CD4-positive, alpha-beta T cell treated with Interleukin-6 for 4 hours (primary cell): ENCODE measurements around the gene CYTH1.

ENCODE experiments used
- DNase-seq: peaks from one replicate; pipeline ENCODE4 v3.0.0-alpha.2; 2020; ENCODE audit warnings: mixed read lengths

Gene CYTH1

DNA sequence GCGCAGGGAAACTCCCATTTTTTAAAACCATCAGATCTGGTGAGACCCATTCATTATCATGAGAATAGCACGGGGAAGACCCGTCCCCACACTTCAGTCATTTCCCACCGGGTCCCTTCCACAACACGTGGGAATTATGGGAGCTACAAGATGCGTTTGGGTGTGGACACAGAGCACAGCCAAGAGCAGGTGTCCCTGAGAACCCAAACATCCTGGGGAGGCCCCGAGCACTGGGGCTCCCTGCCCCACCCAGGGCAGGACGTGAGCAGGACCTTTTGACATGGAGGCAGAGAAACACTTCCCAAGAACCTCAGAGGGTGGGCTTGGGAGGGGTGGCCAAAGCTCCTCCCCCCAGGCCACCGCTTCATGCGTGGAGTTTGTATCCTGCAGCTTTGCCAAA, 115.0 kb downstream of the CYTH1 start:
- DNase-seq, result no peak

DNA sequence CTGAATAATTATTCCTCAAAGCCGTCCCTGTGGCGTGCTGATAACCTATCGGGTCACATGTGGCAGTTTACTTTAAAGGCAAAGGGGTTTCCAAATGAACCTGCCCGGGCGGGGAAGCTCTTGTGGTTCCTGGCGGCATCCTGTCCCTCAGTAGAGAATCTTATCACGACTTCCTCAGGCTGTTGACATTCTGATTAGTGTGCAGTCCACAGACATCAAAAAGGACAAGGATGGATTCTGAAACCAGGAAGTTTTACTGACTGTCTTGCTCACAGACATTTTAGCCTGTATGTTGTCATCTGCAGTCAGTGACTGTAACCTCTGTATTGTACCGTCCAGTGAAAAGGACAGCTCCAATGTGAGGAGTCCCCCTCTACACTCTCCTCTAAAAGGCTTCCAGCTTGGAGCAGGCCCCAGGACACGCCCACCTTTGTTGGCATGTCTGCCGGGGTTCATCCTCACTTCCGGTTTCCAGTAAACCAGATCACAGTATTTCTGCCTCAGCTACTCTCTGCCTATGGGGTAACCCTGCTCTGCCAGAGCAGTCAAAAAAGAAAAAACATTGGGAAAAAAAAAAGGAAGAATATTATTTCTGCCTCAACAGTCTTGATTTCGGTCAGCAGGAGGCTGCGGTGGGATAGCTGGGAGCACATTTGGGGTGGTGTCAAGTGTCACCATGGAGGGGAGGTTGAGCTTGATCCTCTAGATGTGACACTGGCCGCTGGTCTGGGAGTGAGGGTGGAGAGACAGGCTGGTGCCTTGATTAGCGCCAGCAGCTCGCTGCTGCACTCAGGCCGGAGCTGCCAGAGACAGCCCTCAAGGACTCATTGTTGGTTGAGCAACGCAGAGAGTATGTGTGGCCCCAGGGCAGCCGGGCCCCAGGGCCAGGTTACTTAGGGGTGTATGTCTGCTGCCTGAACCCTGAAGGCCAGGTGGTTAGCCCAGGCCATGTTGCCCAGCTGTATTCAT, 115.8 kb downstream of the CYTH1 start:
- DNase-seq, result peak; percentile 69

DNA sequence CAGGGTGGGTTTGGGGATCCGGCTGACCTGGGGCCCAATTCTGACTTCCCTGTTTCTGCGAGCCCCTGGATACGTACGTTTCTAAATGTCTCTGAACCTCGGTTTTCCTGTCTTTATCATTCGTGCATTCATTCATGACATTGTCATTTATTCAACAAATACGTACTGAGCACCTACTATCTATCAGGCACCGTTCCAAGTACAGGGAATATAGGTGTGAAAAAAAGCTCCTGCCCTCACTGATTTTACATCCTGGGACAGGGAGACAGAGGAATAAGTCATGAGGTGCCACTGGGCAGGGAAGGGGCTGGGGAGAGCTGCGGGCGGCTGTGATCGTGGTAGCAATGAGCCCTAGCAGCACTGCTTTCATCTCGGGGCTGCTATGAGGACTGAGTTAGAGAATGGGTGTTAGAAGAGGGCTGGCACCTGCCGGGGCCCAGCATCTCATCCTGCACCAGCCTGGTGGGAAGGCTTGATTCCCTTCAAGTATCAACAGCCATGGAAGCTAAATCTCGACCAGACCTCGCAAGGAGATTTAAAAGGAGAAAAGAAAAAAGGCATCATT, 116.6 kb downstream of the CYTH1 start:
- DNase-seq, result peak; percentile 17

DNA sequence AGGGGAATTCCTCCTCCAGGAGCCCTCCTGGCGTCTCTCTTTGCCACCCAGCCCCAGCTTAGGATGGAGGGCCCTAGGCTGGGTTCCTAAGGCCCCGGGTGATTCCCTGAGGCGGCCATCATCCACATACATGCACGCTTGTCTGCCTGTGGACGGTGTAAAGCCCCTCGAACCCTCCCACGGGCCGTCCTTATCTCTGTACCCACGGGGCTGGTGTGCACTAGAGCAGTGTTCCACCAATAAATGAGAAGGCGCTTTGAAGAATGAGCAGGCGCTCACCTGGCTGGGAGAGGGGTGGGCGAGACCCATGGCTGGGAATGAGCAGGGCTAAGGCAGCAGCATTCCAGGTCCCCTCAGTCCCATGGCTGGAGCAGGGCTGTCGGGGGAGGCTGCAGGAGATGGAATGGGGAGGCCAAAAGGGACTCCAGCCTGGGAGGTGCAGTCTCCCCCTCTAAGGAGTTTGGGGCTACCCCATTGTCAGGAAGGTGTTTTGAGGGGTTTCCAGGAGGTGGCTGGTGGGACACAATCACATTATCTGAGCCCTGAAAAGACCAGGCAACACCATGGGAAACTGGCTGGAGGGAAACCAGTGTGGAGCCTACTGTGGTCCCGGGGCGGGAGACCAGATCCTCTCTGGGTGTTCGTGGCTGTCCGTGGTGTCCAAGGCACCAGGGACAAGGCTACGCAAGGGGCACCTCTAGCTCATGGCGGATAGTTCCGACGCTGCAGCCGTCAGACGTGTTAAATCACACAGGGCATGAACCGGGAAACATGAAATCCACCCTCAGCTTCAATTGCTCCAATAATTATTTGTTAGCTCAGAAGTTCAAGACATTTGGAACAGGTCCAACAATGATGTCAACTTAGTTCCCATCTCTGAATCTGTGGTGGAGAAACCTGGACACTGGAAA, 117.3 kb downstream of the CYTH1 start:
- DNase-seq, result no peak

DNA sequence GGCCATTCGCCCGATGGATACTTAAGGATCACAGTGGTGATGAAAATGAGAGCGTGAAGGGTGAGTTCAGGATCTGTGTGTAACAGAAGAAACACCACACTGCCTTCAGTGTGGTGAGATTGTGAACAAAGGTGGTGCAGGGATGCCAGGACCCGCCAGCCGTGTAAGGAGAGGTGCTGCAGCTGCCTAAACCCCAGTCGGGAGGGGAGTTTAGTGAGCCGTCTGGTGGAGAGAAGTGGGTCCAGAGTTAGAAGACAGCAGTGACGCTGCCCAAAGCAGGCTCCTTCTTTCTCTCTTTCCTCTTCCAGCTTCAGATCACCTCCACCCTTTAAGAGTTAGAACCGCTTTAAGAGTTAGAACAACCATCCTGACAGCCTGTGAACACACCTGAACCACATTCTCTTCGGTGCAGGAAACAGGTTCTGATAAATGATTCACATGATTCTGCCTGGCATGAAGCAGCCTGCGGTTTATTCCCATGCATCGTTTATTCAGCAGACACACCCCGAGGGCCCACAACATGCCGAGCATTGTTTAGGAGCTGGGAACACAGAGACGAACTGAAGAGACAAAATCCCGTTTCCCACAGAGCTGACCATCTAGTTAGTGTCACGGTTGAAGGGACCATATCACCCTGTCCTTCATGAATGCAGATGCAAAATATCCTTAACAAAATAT, 120.8 kb downstream of the CYTH1 start:
- DNase-seq, result no peak

DNA sequence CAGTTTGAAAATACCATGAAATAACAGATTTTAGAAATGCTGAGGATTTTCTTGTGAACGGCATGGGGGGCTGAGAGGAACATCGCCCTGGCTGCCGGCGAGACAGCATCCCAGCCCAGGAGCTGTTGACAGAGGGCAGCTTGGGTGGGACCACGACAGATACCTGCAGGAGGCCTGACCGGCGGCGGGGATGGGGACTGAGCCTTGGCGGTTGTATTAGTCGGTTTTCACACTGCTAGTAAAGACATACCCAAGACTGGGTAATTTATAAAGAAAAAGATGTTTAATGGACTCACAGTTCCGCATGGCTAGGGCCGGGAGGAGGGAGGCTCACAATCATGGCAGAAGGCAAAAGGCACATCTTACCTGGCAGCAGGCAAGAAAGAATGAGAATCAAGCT, 122.5 kb downstream of the CYTH1 start:
- DNase-seq, result no peak

DNA sequence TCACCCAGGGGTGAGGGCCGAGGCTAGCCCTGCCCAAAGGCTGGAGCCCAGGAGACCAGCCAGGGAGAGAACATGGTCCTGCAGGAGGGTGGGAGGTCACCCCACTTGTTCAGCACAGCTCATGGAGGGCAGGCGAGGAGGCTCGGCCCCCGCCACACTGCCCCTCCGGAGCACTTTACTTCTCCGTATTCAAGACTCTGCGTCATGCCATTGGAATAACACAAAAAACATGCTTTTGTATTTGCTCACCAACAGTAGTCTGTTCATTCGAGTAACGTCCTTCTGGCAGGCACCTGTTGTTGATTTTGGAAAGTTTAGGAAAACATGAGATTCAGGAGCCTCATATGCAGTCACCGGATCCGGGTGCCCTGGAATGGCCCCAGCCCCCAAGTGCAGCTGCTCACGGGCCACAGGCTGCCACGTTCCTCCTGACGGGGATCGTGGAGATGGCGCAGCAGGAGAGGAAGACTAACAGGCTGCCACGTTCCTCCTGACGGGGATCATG, 123.7 kb downstream of the CYTH1 start:
- no peak for DNase-seq

DNA sequence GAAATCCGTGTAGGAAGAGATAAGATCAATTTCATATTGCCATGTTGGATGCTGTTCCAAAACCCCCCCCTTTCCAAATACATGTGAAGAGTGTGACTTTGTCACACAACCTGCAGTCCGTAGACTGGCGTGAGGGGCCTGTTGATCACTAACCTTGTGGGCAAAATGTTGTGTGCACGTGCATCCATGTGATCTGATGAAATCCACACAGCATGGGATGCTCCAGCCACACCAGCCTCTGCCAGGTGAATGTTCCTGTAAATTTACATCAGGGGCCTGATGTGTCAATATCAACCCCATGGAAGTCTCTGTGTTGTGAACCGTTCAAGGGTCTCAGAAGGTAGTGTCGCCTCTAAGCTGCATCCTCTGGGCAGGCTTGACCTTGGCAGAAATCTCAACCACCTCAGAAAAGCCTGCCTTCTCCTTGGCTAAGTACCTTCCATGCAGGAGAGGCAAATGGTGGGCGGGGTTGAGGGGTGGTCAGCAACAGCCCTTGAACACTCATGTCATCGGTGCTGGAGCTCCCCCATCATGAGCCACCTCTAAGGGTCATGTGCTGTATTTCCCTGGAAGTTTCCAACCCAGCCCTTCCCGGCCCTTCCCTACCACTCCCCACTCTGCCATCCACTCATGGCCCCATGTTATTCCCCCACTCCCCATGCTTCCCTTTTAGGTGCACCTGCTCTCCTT, 126.7 kb downstream of the CYTH1 start:
- no peak for DNase-seq

DNA sequence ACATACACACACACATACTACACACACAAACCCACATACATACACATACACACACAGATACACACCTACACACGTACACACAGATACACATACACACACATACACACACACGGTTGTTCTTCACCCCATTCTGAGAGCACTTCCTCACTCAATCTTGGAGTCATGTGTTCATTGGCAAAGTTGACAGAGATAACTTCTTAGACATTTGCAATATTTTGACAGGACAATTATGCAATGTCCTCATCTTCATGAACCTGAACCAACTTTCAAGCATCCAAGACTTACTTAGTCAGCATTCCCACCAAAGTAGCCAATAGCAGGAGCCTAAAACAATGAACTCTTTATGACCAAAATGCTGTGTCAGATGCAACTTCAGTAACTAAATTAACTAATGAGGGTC, 127.7 kb downstream of the CYTH1 start:
- no peak for DNase-seq

DNA sequence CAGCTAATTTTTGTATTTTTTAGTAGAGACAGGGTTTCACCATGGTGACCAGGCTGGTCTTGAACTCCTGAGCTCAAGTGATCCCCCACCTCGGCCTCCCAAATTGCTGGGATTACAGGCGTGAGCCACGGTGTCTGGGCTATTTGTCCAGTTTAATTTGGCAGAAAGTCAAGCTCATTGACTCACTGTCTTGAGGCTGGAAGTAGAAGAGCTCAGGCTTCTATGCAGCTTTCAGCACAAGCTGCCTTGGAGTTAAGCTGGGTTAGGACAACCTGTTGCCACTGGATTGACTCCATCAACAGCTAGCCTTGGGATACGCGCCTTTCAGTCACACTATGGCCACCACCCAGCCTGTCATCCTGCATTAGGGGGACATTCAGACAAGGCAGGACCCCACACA, 128.7 kb downstream of the CYTH1 start:
- DNase-seq, result no peak

DNA sequence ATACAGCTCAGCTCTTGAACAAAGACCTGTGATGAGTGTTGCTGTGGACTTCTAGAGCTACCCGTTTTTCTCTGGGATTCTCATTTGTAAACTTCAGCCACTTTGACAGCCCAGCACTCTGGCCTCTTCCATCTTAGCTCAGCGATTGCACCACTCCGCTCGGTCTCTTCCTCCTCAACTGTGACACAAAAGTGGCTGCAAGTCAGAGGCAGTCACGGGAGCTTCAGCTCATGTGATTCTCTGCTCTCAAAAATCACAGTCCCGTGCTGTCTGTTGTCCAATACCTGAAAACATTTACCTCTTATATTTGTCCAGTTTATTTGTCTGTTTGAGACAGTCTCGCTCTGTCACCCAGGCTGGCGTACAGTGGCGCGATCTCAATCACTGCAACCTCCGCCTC, 129.2 kb downstream of the CYTH1 start:
- no peak for DNase-seq

DNA sequence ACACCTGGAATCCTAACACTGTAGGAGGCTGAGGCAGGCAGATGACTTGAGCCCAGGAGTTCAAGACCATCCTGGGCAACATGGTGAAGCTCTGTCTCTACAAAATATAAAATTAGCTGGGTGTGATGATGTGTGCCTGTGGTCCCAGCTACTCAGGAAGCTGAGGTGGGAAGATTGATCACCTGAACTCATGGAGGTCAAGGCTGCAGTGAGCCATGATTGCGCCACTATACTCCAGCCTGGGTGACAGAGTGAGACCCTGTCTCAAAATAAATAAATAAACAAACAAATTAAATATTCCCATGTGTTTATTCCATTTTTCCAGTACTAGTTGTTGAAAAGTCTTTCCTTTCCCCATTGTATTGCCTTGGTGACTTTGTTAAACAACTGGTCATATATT, 130.0 kb downstream of the CYTH1 start:
- DNase-seq, result no peak

DNA sequence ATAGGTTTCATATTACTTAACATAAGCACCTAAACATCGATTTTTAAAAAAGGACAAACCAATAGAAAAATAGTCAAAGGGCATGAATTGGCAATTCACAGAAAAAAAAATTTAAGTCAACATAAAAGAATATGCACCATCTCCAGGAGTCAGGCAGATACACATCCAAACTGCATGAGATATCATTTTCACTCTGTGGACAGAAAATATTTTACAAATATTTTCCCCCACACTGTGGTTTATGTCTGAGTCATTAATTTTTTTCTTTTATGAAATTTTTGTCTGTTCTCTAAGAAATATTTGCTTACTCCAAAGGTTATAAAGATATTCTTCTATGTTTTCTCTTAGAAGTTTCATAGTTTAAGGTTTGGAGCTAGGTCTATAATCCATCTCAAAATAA, 130.5 kb downstream of the CYTH1 start:
- DNase-seq, result no peak

DNA sequence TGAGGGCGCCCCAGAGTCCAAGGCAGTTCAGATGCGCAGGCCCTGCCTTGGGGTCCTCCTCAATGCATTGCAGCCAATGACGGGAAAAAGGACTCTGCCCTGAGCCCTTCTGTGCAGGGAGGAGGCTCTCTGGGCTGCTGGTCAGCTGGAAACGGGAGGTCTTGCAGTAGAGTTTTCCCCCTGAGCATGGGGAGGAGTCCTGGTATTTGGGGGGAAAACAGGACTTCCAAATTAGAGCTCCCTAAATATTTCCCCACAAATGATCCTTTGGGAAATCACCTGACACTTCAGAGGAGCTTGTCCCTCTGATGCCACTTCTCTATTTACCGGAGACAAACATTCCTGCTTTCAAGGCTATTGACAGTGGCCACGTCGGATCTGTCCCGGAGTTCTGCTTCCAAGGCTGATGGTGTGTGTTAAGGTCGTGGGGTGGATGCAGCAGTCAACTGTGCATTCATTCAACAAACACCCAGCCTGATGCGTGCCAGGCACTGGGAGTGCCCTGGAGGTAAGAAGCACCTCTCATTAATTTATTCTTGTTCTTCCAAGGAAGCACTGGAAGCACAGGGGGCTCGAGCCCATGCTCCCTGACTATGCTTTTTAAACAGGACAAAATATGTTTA, 131.9 kb downstream of the CYTH1 start:
- no peak for DNase-seq

DNA sequence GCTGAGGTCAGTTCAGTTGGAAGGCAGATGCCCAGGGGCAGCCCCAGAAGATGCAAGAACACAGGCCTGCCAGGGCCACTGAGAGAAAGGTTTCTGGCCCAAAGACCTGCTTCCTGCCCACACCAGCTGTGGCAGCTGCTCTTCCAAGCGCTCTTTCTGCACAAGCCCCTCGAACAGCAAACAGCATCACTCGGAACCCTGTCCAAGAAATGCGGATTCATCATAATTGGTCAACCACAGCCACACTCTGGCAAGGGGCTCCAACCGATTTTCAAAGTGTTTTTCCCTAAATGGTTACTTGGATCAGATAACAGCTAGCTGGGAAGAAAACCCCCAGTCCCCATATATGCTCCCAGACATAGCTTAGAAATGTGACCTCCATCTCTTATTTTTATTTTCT, 133.8 kb downstream of the CYTH1 start:
- no peak for DNase-seq

DNA sequence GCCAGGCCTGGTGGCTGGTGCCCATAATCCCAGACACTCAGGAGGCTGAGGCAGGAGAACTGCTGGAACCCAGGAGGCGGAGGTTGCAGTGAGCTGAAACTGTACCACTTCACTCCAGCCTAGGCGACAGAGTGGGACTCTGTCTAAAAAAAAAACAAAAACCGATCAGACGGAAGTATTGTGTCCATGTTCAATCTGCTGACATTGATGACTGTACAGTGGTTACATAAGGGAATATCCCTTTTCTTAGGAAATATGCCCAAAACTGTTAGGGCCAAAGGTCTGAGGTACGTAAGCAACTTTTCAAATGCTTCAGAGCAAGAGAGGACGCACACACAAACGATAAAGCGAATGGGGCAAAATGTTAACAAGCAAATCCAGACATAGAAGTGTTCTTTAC, 135.0 kb downstream of the CYTH1 start:
- DNase-seq, result no peak

DNA sequence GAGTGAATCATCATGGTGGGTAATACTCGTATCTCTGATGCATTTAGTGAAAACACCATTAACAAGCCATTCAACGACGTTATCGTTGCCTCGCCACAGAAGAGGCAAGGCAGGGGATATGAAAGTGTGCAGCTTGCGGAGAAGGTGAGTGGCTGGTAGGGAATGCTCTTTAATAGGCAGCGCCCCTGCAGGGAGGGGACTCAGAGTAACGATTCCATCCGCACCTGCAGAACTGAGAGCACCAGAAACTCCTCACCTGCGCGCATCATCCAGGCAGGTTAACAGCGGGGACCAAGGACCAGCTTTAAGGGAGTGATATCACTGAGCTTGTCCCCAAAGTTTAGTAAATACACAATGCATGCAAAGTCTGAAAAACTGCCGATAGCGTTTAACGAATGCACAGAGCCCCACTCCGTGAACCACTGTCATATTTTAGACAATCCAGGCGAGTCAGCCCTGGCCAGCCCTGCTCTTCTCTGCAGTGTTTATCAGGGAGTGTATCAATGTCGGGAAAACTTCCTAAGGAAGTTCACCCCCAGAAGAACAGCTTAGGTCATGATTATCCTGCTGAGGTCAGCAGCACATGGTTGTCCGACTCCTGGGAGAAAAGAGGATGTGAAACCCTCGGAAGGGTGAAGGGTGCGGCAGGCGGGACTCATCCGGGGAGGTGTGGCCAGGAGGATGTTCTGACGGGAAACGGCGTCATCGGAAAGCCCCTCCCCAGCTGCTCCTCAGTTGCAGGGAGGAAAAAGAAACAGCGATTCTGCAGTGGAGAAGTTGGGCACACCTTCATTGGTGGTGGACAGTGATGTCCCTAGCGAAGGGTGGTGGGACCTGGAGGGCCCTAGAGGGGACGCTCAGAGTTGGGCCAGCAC, 136.4 kb downstream of the CYTH1 start:
- DNase-seq, result peak; percentile 72

DNA sequence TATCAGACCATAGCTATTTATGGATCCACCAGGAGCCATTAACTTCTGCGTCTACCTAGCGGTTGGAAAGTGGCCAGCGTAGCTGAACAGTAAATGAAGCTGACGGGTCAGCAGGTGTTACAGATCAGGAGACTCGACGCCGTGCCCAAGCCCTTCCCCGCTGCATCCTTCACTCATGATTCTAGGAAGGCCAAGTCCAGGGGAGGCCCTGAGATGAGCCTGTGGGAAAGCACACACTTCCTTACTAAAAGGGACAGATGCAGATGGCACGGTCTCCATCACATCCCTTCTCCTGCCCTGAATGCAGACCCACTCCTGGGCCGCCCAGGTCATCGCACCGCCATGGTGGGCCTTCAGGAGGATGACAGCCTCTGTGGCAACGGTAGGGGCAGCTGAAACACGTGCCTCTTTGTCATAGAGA, 137.1 kb downstream of the CYTH1 start:
- DNase-seq, result no peak

DNA sequence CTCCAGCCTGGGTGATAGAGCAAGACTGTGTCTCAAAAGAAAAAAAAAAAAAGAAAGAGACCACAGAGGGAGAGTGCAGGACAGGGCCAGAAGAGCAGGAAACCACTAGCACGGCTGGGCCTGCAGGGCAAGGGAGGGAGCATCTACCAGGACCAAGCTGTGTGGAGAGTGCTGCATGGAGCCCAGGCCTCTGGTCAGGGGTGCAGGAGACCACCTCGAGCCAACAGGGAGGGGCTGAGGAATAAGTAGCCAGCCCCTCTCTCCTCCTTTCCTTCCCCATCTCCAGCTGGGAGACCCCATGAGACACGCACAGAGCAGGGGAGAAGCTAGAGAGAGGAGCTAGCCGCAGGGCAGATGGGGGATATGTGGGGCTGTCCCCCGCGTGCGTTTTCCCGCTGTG, 137.8 kb downstream of the CYTH1 start:
- DNase-seq, result no peak

DNA sequence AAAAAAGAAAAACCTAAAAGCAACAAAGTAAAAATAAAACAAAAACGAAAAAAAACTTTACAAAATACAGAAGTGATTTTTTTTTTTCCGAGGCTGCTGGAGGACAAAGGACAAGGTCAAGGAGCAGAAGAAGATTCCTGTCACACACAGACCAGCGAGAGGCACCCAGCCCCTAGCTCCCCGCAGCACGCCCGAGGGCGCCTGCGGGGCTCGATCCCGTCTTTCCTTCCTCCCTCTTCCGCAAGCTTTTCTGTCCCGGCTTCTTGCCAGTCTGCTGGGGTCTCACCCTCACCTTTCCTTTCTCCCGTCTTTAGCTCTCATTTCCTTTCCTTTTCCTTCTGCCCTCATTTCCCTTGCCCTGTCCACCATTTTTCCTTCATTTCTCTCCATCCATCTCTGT, 138.7 kb downstream of the CYTH1 start:
- no peak for DNase-seq

DNA sequence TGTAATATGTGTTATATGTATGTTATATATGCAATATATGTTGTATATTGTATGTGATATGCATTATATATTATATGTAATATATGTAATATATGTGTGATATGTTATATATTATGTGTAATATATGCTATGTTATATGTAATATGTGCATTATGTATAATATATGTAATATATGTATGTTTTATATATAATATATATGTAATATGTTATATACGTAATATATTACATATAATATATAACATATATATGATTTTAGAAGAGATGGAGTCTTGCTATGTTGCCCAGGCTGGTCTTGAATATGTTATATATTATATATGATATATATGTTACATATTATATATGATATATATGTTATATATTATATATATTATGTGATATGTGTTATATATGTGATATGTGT, 139.4 kb downstream of the CYTH1 start:
- DNase-seq, result no peak
